Upper lobe of left lung (tissue), 6 donors: ENCODE data around the gene ZKSCAN1. TPM values are rescaled to one million over a fixed set of nuclear protein-coding genes. Genes with fewer than 3 reads are reported as not detected.
"Not testable (repeated sequence)": the region's sequence is repeated elsewhere in the genome, so short reads cannot be mapped to it uniquely, and the experiment has no call there.

ENCODE experiments used
- ATAC-seq, 2 donors: fragments of 200-7000 bp; cut with Tn5 transposase; one replicate each; pipeline ENCODE4 v1.9.1; 2022; ENCODE audit warnings: mild to moderate bottlenecking in 2 of 2, moderate library complexity in 2 of 2; ENCODE audit not compliant: low FRiP score in 2 of 2
- DNase-seq, 2 donors: peaks; one replicate each; pipeline ENCODE4 v3.0.0-alpha.2; 2019 to 2020
- H3K27ac ChIP-seq, 4 donors: fragments of 200-600 bp; sonication (generic); one replicate each; pipeline ENCODE4 v1.5.1; 2016 to 2019
- H3K27me3 ChIP-seq, 4 donors: fragments of 200-600 bp; sonication (generic); one replicate each; pipeline ENCODE4 v1.5.1; 2017 to 2019
- H3K36me3 ChIP-seq, 4 donors: fragments of 200-600 bp; sonication (generic); one replicate each; pipeline ENCODE4 v1.5.1; 2016 to 2019
- H3K4me1 ChIP-seq, 4 donors: fragments of 200-600 bp; sonication (generic); one replicate each; pipeline ENCODE4 v1.5.1; 2018 to 2019
- H3K4me3 ChIP-seq, 4 donors: fragments of 200-600 bp; sonication (generic); one replicate each; pipeline ENCODE4 v1.5.1; 2017 to 2019; ENCODE audit warnings: mild to moderate bottlenecking in 2 of 4, moderate library complexity in 1 of 4
- H3K9me3 ChIP-seq, 4 donors: fragments of 200-600 bp; sonication (generic); one replicate each; pipeline ENCODE4 v1.5.1; 2018 to 2019
- CTCF ChIP-seq, 6 experiments: fragments of 450-650 bp in 4 of 6; fragments of 200-600 bp in 2 of 6; sonication (generic) in 2 of 6; IDR thresholded peaks; one replicate each; pipeline ENCODE4 v1.5.1; 2016 to 2019; ENCODE audit warnings: antibody characterized with exemption in 6 of 6
- EP300 ChIP-seq, 4 donors: sonication (generic); formaldehyde crosslinking; IDR thresholded peaks; one replicate each; pipeline ENCODE4 v1.5.1; 2017; ENCODE audit warnings: antibody characterized with exemption in 4 of 4, control low read depth in 2 of 4
- POLR2A ChIP-seq, 4 donors: fragments of 450-650 bp; IDR thresholded peaks; one replicate each; pipeline ENCODE4 v1.5.1; 2016 to 2017; ENCODE audit warnings: antibody characterized with exemption in 4 of 4, mild to moderate bottlenecking in 2 of 4
- POLR2AphosphoS5 ChIP-seq, 2 donors: sonication (generic); formaldehyde crosslinking; IDR thresholded peaks; one replicate each; pipeline ENCODE4 v1.5.1; 2017; ENCODE audit warnings: antibody characterized with exemption in 2 of 2
- WGBS, 2 donors: methylation state at CpG; one replicate each; pipeline ENCODE4 v1.1.5; 2017 to 2018; 5-methylcytosine and 5-hydroxymethylcytosine counted together
- total RNA-seq, 6 donors: library from RNA; depleted of rRNA in 4 of 6; stranded (reverse); fragments of >200 nt in 4 of 6; gene quantifications; one replicate each; pipeline versions ENCODE4 v1.1.0 to v1.2.1, GENCODE V29; 2016 to 2021
- donor health status: DM: no; HTN: no; CAD: no; lungs with moderate emphysema.
- donor health status: DM: no; HTN: yes; CAD: no; lungs with severe emphysema.

Gene ZKSCAN1
- total RNA-seq, 6 donors from 2014 or later: 19.3 to 50.4 (median 36.9) TPM

- H3K27me3 ChIP-seq: no peaks in the 10 kb centered on the region
- TF ChIP-seq POLR2A (IDR thresholded peaks at IDR 0.05): no peak
- no peak for TF ChIP-seq CTCF (IDR thresholded peaks at IDR 0.05)
- no peak for TF ChIP-seq EP300 (IDR thresholded peaks at IDR 0.05)
- no peak for TF ChIP-seq POLR2AphosphoS5 (IDR thresholded peaks at IDR 0.05)
- H3K4me3 ChIP-seq: no peak overlapping the region
- no peak overlapping the region for H3K27ac ChIP-seq
- no peak for DNase-seq
- no peaks in the 10 kb centered on the region for H3K9me3 ChIP-seq
- H3K36me3 ChIP-seq: no peaks in the 10 kb centered on the region
- peaks cover 3 to 23% (median 13%) of the 10 kb centered on the region in 4 donors for H3K4me1 ChIP-seq
- 60% methylated on average over 3 of the region's 3 CpGs for WGBS, 2 donors
- no peak for ATAC-seq
Measured at GRCh38 chr7:100011516-100011915, 3.9 kb upstream of the ZKSCAN1 start.

- H3K27me3 ChIP-seq, H3K27ac ChIP-seq, H3K4me3 ChIP-seq, H3K36me3 ChIP-seq, H3K9me3 ChIP-seq: not testable (repeated sequence)
- ATAC-seq (peak in 1 of 2 donors; percentile 35), DNase-seq (peak in 1 of 2 donors; percentile 65)
- H3K4me1 ChIP-seq: peaks cover 15 to 34% (median 25%) of the 10 kb centered on the region in 4 donors
- 57 to 59% methylated on average over 11 to 14 of the region's 14 CpGs for WGBS, 2 donors
Measured at GRCh38 chr7:100012385-100013327, 2.7 kb upstream of the ZKSCAN1 start.

- ATAC-seq (no peak), DNase-seq (no peak)
- H3K9me3 ChIP-seq: no peaks in the 10 kb centered on the region
- H3K27me3 ChIP-seq: no peaks in the 10 kb centered on the region
- peaks cover 15 to 39% (median 28%) of the 10 kb centered on the region in 4 donors for H3K4me1 ChIP-seq
- no peak overlapping the region for H3K4me3 ChIP-seq
- no peak overlapping the region for H3K27ac ChIP-seq
- 54 to 61% methylated on average over 3 of the region's 3 CpGs for WGBS, 2 donors
- no peaks in the 10 kb centered on the region for H3K36me3 ChIP-seq
- TF ChIP-seq POLR2AphosphoS5 (IDR thresholded peaks at IDR 0.05) (no peak), POLR2A (IDR thresholded peaks at IDR 0.05) (no peak), CTCF (IDR thresholded peaks at IDR 0.05) (no peak), EP300 (IDR thresholded peaks at IDR 0.05) (no peak)
Measured at GRCh38 chr7:100013328-100013676, 2.1 kb upstream of the ZKSCAN1 start.

- Histone ChIP-seq H3K4me1 (peaks cover 19 to 62% (median 42%) of the 10 kb centered on the region in 4 donors), H3K36me3 (no peaks in the 10 kb centered on the region), H3K4me3 (peak overlapping the region; percentile 69 to 99 (median 92)), H3K27me3 (no peaks in the 10 kb centered on the region), H3K27ac (peak overlapping the region; percentile 95 to 100 (median 99)), H3K9me3 (no peaks in the 10 kb centered on the region)
- DNase-seq (no peak), ATAC-seq (peak in 1 of 2 donors; percentile 6)
- WGBS, 2 donors: 24 to 25% methylated on average over 11 of the region's 11 CpGs
- TF ChIP-seq CTCF (IDR thresholded peaks at IDR 0.05) (no peak), POLR2A (IDR thresholded peaks at IDR 0.05) (no peak), POLR2AphosphoS5 (IDR thresholded peaks at IDR 0.05) (no peak), EP300 (IDR thresholded peaks at IDR 0.05) (no peak)
Measured at GRCh38 chr7:100016215-100016901, 962 bp downstream of the ZKSCAN1 start.

GRCh38 chr7:100017300-100017699 is 1.9 kb downstream of the ZKSCAN1 start:
- TF ChIP-seq EP300 (IDR thresholded peaks at IDR 0.05) (no peak), POLR2A (IDR thresholded peaks at IDR 0.05) (no peak), CTCF (IDR thresholded peaks at IDR 0.05) (no peak), POLR2AphosphoS5 (IDR thresholded peaks at IDR 0.05) (no peak)
- Histone ChIP-seq H3K9me3 (no peaks in the 10 kb centered on the region), H3K27ac (peak overlapping the region in 2 of 4 donors; percentile 33 to 99), H3K4me3 (peak overlapping the region in 1 of 4 donors; percentile 99), H3K27me3 (no peaks in the 10 kb centered on the region), H3K4me1 (peaks cover 22 to 61% (median 39%) of the 10 kb centered on the region in 4 donors), H3K36me3 (peaks cover 0 to 8% (median 5%) of the 10 kb centered on the region in 4 donors)
- ATAC-seq (no peak), DNase-seq (no peak)
- 69 to 71% methylated on average over 11 of the region's 11 CpGs for WGBS, 2 donors
